SKM-1 treated with dmso at 0.1 percent for 144 hours (cell line): ENCODE measurements around the gene PIGU.

Experiments used
- DNase-seq: peaks from one replicate; lab custom pipeline; 2025; ENCODE audit not compliant: unreplicated experiment; lab: John Stamatoyannopoulos, UW

The PIGU gene

GRCh38 chr20:34560141-34560523 lies 116.8 kb downstream of the PIGU start:
- DNase-seq = no peak

GRCh38 chr20:34559311-34560140 lies 117.4 kb downstream of the PIGU start:
- DNase-seq = no peak

DNA sequence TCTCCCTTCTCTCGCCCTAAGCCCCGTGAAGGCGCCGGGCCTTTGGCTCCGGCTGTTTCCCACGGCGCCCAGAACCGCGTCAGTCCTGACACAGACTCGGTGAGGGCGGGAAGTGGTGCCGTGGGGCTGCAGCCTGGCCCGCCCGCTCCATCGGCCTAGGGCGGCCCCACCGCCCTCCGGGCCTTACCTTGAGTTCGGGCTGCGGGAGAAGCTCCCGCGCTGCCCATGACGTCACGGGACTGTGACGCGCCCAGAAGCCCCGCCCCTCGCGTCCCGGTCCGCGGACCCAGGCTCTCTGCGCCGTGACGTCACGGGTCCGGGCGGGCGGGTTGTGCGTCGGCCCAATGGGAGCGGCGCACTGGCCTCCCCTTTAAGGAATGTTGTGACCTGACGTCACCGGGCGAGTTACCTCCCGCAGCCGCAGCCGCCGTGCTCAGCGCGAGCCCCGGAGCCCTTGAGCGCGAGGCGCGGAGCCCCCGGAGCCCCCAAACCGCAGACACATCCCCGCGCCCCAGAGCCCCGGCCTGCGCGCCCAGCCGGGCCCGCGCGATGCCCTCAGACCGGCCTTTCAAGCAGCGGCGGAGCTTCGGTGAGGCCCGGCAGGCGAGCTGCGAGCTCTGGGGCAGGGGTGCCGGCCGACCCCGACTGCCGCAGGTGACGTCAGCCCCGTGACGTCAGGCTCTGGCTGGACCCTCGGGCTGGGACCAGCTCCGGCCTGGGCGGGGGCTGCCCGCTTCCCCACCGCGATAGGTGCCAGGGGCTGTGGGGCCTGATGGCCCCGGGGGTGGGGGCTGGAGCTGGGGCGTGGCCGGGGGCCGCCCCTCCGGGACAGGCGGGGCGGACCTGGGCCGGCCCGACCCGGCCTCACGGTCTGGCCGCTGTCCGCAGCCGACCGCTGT lies 118.3 kb downstream of the PIGU start, which contains the start of gene MAP1LC3A:
TSS of gene MAP1LC3A (plus strand) at position 399 of the 899 bp plus-strand sequence. CDS start at position 550, 151 bp downstream.
- no peak for DNase-seq

DNA sequence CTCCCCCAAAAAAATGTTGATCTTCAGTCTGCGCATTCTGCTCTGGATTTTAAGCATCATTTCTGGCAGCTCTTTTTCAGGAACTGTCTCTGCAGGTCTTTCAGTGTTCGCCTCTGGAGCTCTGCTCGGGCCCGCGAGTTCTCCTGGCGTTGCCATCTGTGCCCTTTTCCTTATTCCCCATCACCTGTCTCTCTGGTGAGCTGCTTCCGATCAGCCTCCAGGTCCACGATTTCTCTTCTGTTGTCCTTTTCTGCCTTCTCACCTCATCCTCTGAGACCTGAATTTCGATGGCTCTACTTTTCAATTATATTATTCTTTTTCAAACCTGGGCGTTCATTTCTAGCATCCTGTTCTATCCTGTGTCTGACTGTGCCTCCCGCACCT lies 119.0 kb downstream of the PIGU start:
- no peak for DNase-seq

DNA sequence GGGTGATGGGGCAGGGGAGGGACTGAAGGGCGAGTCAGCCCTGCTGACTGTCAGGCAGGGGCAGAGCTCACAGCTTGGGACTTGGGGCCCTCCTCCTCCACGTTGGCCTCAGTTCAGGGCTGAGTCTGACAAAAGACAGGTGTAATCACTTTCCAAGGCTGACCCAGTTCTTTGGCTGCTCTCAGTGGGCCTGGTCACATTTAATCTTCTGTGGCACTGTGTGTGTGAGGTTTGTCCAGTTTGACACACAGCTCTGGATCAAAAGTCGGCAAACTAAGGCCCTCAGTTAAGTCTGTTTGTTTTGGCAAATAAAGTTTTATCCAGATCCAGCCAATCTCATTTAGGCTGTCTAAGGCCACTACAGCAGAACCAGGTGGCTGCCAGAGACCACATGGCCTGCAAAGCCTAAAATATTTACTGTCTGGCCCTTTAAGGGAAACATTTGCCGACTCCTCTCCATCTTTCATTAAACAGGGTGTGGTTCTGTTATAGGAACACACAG lies 123.5 kb downstream of the PIGU start:
- no peak for DNase-seq

DNA sequence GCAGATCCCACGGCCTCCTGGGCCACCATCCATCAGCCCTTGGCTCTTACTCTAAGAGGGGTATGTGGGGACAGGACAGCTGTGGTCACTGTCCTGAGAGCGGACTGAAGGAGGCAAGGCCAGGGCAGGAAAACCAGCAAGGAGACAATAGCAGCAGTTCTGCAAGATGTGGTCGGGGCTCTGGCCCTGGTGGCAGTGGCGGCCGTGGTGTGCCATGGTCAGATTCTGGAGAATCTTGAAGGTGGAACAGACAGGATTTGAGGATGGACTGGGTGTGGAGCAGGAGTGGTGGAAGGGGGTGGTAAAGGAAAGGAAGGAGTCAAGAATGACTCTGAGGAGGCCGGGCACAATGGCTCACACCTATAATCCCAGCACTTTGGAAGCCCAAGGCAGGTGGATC lies 124.3 kb downstream of the PIGU start:
- no peak for DNase-seq

GRCh38 chr20:34549929-34550305 lies 127.0 kb downstream of the PIGU start:
- DNase-seq = no peak

- no peak for DNase-seq
These were observed 127.5 kb downstream of the PIGU start for GRCh38 chr20:34549291-34549928.

- no peak for DNase-seq
These were observed 128.9 kb downstream of the PIGU start for GRCh38 chr20:34547844-34548613.

DNA sequence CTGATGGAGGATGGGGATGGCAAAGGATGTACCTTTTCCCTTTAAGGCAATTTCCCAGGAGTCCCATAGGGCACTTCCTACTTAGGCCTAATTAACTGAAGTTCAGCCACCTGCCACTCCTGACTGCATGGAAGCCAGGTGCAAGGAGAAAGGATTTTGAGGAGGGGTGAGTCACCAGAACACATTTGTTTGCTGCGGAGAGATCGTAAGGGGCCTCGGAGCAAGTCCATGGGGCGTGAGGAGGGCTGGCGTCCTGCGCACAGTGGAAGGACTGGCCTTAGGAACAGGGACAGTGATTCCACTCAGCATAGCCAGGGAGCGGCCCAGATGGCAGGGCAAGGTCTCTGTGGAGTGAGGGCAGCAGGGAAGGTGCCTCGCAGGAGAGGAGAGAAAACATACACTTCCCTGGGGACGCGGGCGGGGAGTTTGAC lies 130.1 kb downstream of the PIGU start:
- no peak for DNase-seq

DNA sequence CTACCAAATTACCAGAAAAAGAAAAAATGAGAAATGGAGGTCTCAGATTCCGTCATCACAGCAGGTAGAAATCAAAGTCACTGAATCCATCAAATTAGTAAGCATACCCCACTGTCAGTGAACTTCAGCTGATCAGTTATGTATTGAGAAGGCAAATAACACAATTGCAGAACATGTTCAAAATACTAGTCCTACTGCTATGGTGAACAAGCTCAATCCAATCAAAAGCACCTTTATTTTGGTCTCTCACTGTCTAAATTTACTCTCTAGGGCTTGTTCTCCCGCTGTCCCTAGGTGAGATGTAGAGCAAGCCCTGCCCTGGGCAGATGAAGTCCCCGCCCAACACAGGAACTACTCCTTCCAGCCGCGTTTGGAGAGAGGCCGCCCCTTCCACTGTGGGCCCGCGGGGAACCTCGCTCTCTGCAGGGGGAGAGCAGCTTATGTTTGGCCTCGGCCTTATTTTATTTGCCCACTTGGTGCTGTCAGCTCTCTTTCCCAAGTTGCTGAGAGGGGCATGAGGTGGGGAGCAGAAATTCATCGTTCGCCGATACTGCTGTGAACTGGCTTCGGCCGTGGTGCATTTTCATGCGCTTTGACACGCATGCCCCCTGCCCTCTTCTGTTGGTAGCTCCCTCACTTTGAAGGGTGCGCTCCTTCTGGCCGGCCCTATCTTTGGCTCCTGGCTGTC lies 132.6 kb downstream of the PIGU start:
- DNase-seq = no peak

- no peak for DNase-seq
These were observed 133.3 kb downstream of the PIGU start for GRCh38 chr20:34543463-34544056.

- DNase-seq = no peak
These were observed 134.5 kb downstream of the PIGU start for GRCh38 chr20:34542439-34542838.

GRCh38 chr20:34541917-34542316 lies 135.0 kb downstream of the PIGU start:
- DNase-seq = no peak

DNA sequence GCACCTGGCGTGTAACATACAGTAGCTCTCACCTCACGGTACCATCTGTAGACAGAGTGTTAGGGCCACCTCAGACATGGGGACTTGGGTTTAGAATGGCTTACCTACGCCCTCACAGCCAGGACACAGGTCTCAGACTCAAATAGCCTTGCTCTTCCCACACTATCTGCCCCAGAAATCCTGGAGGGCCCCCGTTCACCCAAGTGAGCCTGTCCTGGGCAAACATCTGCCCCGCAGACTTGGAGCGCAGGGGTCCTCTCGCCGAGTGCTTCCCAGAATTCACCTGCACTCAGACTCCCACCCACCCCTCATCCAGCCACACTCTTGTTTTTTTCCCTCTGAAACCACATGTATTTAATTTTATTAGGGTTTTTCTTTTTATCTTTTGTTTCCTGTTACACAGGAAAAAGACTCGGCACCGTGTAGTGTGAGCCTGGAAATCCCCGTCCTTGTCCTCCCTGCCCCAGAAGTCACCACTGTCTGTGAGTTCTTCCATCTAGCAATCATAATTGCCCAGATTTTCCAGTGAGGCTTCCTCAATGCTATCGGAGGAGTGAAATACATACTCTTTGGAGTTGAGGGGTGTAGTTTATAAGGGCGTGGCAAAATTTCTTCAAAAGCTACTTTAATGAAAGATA lies 135.5 kb downstream of the PIGU start:
- no peak for DNase-seq

GRCh38 chr20:34540596-34541263 lies 136.2 kb downstream of the PIGU start:
- DNase-seq = no peak

DNA sequence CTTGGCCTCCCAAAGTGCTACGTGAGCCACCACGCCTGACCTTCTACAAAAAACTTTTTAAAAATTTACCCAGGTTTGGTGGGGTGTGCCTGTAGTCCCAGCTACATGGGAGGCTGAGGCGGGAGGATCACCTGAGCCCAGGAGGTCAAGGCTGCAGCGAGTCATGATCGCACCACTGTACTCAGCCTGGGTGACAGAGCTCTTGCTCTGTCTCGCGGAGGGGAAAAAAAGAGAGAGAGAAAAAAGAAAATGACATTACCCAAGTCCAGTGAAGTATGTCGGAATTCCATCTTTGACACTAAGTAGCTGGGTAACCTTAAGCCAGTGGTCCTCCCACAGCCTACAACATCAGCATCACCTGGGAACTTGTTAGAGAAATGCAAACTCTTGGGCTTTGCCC lies 137.1 kb downstream of the PIGU start:
- no peak for DNase-seq

- peak; percentile 60 for DNase-seq
These were observed 138.2 kb downstream of the PIGU start for GRCh38 chr20:34538671-34539123.
